OCI-LY3 (cell line): ENCODE measurements around the gene CACNA1E.

Experiments used
- EZH2phosphoT487 ChIP-seq: fragments of 200-600 bp; shearing (Covaris generic); IDR thresholded peaks from 2 replicates; pipeline ENCODE4 v1.6.1; 2018; ENCODE audit warnings: antibody characterized with exemption, mixed run types, low read depth
- TF ChIP-seq, protein P1 (sequence below): fragments of 200-600, 300-600 bp; sonication (generic); IDR thresholded peaks from 2 replicates; pipeline ENCODE4 v1.5.1; 2014; ENCODE audit warnings: antibody characterized with exemption, low read length, low read depth

DNA sequence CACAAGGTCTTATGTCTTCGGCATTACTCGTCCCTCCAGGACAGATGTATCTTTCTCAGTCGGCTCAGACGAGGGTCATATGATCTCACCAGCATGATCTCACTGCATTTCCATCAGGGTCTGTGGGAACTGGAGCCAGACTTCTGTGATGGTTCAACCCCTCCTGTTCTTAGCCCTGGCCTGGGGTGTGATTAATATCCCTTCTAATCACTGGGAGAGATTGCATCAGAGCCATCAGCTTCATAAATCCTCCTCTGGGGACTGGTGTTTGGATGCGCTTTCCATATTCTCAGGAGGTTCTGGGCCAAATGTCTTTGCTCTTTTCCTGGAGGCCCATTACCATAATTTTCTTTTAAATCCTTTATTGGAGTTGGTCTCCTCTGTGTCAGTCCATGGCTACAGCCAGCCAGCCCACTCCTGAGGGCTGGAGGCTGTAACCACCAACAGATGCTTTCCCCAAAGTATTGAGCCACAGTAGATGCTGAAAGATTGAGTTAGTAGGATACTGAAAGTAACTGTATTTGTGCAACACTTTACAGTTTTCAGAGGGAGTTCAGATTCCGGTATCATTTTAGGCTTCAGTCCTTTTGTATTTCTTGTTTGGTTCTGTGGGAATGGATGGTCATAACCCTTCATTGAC lies 20.0 kb downstream of the CACNA1E start:
- TF ChIP-seq, protein P1, sequence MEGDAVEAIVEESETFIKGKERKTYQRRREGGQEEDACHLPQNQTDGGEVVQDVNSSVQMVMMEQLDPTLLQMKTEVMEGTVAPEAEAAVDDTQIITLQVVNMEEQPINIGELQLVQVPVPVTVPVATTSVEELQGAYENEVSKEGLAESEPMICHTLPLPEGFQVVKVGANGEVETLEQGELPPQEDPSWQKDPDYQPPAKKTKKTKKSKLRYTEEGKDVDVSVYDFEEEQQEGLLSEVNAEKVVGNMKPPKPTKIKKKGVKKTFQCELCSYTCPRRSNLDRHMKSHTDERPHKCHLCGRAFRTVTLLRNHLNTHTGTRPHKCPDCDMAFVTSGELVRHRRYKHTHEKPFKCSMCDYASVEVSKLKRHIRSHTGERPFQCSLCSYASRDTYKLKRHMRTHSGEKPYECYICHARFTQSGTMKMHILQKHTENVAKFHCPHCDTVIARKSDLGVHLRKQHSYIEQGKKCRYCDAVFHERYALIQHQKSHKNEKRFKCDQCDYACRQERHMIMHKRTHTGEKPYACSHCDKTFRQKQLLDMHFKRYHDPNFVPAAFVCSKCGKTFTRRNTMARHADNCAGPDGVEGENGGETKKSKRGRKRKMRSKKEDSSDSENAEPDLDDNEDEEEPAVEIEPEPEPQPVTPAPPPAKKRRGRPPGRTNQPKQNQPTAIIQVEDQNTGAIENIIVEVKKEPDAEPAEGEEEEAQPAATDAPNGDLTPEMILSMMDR: no peak
- TF ChIP-seq EZH2phosphoT487: no peak
